ENCODE results near the gene FUT2. TPM values are rescaled to one million over a fixed set of nuclear protein-coding genes. Genes with fewer than 3 reads are reported as not detected.
"Not testable (repeated sequence)": the region's sequence is repeated elsewhere in the genome, so short reads cannot be mapped to it uniquely, and the experiment has no call there.

FUT2 gene
- total RNA-seq, 2 donors from 2014 or later, result 125 to 141 TPM

DNA sequence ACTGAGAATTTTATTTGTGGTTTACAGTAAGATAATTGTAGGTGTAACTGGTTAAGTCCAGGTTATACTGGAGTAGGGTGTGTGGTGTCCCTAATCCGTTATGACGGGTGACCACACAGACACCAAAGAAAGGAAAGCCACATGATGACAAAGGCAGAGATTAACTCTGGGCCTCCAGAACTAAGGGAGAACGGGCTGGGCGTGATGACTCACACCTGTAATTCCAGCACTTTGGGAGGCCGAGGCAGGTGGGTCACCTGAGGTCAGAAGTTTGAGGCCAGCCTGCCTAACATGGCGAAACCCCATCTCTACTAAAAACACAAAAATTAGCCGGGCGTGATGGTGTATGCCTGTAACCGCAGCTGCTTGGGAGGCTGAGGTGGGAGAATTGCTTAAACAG lies 10.2 kb upstream of the FUT2 start:
- H3K27me3 ChIP-seq, result no peaks in the 10 kb centered on the region
- intact Hi-C loops (cut with DNase I), result no loop called here
- no peak overlapping the region for H3K27ac ChIP-seq
- TF ChIP-seq, protein P1, sequence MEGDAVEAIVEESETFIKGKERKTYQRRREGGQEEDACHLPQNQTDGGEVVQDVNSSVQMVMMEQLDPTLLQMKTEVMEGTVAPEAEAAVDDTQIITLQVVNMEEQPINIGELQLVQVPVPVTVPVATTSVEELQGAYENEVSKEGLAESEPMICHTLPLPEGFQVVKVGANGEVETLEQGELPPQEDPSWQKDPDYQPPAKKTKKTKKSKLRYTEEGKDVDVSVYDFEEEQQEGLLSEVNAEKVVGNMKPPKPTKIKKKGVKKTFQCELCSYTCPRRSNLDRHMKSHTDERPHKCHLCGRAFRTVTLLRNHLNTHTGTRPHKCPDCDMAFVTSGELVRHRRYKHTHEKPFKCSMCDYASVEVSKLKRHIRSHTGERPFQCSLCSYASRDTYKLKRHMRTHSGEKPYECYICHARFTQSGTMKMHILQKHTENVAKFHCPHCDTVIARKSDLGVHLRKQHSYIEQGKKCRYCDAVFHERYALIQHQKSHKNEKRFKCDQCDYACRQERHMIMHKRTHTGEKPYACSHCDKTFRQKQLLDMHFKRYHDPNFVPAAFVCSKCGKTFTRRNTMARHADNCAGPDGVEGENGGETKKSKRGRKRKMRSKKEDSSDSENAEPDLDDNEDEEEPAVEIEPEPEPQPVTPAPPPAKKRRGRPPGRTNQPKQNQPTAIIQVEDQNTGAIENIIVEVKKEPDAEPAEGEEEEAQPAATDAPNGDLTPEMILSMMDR (IDR thresholded peaks at IDR 0.05), result no peak
- DNase-seq, result no peak
- H3K36me3 ChIP-seq, result no peaks in the 10 kb centered on the region
- peaks cover 7% of the 10 kb centered on the region for H3K4me1 ChIP-seq
- H3K9me3 ChIP-seq, result no peaks in the 10 kb centered on the region
- no peak overlapping the region for H3K4me3 ChIP-seq
- no peak overlapping the region for H3K9ac ChIP-seq (ENCODE audit: low read depth in 2 of 2, low read length in 2 of 2)

DNA sequence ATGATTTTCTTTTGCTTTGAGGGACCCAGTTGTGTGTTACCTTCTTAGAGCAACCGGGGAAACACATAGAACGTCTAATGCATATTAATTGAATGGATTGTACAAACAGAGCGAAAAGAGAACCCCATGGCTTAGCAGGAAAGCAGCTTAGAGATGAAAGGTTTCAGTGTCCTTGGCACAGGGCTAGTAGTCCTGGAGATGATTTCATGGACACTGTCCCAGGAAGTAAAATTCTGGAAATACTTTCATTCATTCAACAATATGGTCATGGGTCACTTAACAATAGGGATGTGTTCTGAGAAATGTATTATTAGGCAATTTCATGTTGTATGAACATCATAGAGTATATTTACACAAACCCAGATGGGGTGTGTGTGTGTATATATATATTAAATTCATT lies 9.7 kb upstream of the FUT2 start:
- Histone ChIP-seq H3K9me3 (no peaks in the 10 kb centered on the region), H3K9ac (ENCODE audit: low read depth in 2 of 2, low read length in 2 of 2) (no peak overlapping the region), H3K4me1 (peaks cover 7% of the 10 kb centered on the region), H3K27ac (no peak overlapping the region), H3K27me3 (no peaks in the 10 kb centered on the region), H3K36me3 (no peaks in the 10 kb centered on the region), H3K4me3 (no peak overlapping the region)
- DNase-seq, result no peak
- TF ChIP-seq, protein P1 (IDR thresholded peaks at IDR 0.05), result no peak
- intact Hi-C loops (cut with DNase I), result no loop called here

DNA sequence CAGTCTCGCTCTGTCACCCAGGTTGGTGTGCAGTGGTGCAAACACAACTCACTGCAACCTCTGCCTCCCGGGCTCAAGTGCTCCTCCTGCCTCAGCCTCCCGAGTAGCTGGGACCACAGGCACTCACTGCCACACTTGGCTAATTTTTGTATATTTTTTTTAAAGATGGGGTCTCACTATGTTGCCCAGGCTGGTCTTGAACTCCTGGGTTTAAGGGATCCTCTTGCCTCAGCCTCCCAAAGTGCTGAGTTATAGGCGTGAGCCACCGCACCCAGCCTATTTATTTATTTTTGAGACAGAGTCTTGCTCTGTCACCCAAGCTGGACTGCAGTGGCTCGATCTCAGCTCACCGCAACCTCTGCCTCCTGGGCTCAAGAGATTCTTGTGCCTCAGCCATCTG lies 9.1 kb upstream of the FUT2 start:
- H3K27me3 ChIP-seq; H3K4me3 ChIP-seq; H3K9ac ChIP-seq (ENCODE audit: low read depth in 2 of 2, low read length in 2 of 2); intact Hi-C loops (cut with DNase I); H3K36me3 ChIP-seq; H3K4me1 ChIP-seq; H3K27ac ChIP-seq; DNase-seq; H3K9me3 ChIP-seq: not testable (repeated sequence)

DNA sequence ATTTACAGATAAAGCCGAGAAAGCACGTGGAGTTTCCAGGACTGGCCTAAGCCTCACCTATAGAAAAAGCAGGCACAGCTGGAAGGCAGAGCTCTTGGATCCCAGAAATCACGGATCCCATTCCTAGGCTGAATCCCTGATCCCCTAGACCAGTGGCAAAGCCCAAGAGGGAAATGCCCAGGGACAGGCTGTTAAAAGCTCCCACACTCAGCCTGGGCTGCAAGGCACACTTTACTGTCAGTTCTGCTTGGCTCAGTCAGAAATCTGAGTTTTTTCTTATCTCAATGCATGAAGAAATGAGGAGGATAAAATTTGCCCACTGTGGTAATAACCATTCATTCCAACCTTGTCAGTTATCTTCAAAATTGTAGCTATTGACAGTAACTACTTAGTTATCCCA lies 8.0 kb upstream of the FUT2 start:
- H3K9ac ChIP-seq (ENCODE audit: low read depth in 2 of 2, low read length in 2 of 2), result no peak overlapping the region
- no peak for DNase-seq
- TF ChIP-seq, protein P1 (IDR thresholded peaks at IDR 0.05), result no peak
- no peaks in the 10 kb centered on the region for H3K9me3 ChIP-seq
- H3K4me3 ChIP-seq, result no peak overlapping the region
- intact Hi-C loops (cut with DNase I), result no loop called here
- no peak overlapping the region for H3K27ac ChIP-seq
- H3K36me3 ChIP-seq, result no peaks in the 10 kb centered on the region
- H3K4me1 ChIP-seq, result peaks cover 7% of the 10 kb centered on the region
- no peaks in the 10 kb centered on the region for H3K27me3 ChIP-seq

DNA sequence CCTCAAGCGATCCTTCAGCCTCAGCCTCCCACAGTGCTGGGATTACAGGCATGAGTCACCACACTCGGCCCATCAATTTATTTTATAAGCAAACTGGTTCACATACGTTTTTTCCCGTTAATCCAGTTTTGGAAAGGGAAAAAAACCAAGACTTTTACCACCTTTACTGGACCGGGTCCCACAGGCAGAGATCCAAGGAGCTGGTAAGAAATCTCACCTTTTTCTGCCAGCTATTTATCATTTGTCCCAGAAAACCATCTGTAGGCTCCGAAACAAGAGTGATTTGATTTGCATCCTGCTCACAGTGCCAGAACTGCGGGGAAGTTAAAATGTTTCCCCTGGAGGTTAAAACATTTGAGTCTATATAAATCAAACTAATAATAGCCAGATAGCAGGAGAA lies 6.3 kb upstream of the FUT2 start:
- Histone ChIP-seq H3K27ac (no peak overlapping the region), H3K27me3 (no peaks in the 10 kb centered on the region), H3K9ac (ENCODE audit: low read depth in 2 of 2, low read length in 2 of 2) (no peak overlapping the region), H3K36me3 (no peaks in the 10 kb centered on the region), H3K9me3 (no peaks in the 10 kb centered on the region), H3K4me3 (no peak overlapping the region), H3K4me1 (peaks cover 3% of the 10 kb centered on the region)
- TF ChIP-seq, protein P1 (IDR thresholded peaks at IDR 0.05), result no peak
- DNase-seq, result no peak
- intact Hi-C loops (cut with DNase I), result no loop called here

DNA sequence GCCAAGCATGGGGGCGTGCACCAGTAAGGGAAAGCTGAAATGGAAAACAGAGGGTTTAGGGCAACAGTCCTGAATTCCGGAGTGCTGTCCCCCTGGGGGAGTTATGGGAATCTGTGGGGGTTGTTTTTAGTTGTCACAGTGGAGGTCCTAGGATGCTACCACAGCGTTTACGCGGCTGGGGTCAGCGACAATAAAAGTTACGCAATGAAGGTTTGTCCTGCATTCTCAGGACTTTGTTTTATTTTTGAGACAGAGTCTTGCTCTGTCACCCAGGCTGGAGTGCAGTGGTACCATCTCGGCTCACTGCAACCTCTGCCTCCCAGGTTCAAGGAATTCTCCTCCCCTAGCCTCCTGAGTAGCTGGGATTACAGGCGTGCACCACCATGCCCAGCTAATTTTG lies 2.1 kb upstream of the FUT2 start:
- H3K9ac ChIP-seq (ENCODE audit: low read depth in 2 of 2, low read length in 2 of 2); H3K27ac ChIP-seq; H3K4me1 ChIP-seq; intact Hi-C loops (cut with DNase I); DNase-seq; H3K36me3 ChIP-seq; H3K9me3 ChIP-seq; H3K4me3 ChIP-seq; H3K27me3 ChIP-seq: not testable (repeated sequence)

All from colonic mucosa (tissue), 4 donors.